HG03064 (cell line): ENCODE data around the gene TGFBR1.

Source experiments
- ATAC-seq: cut with Tn5 transposase; IDR thresholded peaks from one replicate; pipeline ENCODE4 v1.9.1; 2021; ENCODE audit warnings: low read depth; ENCODE audit not compliant: unreplicated experiment

Gene TGFBR1

DNA sequence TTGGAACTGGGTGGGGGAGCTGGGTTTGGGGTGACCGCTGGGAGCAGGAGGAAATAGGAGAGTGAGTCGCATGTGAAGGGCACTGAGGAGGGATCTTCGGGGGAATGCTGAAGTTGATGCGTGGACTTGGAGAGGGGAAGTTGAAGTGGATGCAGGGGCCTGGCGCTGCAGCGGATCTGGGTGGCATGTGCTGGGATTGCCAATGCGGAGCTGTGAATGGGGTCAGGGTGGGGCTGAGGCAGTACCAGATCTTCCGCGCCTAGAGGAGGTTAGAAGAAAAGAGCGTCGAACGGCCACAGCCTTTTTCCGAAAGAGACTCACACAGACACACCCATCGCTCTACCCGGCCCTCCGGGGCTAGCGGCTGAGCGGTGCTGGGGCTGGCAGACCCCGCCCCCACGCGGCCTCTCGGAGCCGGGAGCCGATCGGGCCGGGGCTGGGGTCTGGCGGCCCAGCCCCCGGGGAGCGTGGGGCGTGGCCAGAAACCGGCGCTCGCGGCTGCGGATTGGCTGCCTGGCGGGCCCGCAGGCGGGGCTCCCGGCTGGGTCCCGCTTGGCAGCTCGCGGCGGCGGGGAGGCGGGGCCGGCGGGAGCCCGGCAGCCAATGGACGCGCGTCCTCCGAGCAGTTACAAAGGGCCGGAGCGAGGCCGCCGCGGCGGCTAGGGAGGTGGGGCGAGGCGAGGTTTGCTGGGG lies at the start of gene TGFBR1:
Gene TGFBR1 (plus strand): TSS at position 655 of the 693 bp plus-strand sequence. CDS start 93 bp downstream, outside the sequence.
- peak; percentile 89 for ATAC-seq

DNA sequence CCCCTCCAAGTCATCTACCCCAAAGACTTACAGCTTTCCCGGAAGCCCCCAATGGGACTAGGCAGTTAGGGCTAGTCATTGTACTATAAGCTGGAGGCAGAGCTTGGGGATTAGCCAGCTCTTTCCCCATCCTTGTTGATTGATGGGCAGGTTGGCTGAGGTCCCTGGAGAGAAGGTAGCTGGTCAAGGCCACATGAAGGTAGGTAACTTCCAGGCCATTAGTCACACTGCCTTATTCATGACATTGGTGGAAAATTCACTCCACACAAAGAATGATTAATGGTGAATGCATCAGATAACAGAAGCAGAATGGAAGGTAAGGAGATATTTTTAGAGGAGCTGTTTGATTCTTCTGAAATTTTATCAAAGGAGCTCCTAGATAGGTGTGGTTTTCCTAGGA lies 49.5 kb upstream of the TGFBR1 start:
- ATAC-seq: no peak

DNA sequence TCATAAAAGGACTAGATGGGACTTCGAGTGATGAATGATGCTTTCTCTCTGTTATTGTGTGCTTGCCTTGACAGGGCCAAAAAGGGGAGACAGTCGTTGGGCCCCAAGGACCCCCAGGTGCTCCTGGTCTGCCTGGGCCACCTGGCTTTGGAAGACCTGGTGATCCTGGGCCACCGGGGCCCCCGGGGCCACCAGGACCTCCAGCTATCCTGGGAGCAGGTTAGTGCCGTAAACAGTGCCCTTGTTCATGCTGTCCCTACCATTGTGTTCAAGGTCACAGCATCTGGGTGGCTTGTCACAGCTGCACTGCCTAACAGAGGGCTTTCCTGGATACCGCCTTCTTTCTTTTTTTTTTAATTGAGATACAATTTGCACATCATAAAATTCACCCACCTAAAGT lies 48.7 kb upstream of the TGFBR1 start:
- no peak for ATAC-seq

DNA sequence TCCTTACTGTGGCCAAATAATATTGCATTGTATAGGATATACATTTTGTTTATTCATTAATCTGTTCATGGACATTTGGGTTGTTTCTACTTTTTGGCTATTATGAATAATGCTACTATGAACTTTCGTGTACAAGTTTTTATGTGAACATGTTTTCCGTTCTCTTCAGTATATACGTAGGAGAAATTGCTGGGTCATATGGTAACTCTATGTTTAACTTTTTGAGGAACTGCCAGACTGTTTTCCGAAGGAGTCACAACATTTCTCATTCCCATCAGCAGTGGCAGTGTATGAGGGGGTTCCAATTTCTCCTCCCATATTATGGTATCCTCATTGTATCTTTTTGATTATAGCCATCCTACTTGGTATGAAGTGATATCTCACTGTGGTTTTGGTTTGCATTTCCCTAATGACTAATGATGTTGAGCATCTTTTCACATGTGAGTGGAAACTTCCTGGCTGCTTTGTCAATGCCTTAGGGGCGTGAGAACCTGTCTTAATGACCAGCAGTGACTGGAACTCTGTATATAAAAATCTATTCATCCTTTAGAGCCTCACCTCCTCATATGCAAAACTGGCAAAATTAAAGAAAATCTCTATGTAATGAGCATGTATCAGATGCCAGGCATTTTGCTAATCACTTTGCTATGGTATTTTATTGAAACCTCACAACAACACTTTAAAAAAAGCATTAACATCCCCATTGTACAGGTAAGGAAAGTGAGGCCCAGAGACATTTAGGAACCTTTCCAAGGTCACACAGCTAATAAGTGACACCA lies 47.8 kb upstream of the TGFBR1 start:
- no peak for ATAC-seq

DNA sequence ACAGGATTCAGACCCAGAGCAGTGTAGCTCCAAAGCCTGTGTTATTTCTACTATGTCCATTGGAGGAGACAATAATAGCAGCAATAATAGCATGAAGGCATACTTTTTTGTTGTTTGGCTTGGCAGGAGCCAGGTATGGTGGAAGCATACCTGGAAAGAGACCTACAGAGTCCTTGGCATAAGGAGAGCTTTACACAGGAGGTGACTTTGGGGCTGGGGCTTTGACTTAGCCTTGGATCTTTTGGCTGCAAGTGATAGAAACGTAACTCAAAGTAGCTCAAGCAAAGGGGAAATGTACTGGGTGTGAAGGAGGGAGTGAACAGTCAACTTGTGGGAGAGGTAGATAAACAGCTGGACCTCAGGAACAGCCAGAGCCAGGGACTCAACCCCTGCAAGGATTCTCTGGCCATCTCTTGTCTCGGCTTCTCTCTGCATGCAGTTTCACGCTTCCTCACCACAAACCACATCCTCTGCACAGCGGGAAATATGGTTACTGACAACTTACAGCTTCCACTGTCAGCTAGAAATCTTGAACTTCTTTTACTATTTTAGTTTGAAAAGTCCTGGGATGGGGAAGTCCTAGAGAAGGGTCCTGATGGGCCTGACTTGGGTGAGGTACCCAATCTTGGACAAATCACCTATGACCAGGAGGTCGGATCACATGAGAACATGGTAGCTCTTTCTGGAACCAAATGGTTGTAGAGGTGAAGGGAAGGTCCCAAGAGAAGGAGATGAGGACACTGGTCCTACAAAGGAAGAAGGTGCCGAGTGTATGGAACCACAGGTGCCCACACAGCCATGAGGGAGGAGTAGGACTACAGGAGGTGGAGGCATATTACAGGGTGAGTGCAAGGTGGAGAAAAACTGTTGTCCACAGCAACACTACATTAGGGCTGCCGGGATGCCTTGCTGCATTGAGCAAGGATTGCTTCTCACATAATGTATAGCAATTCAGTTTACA lies 47.0 kb upstream of the TGFBR1 start:
- ATAC-seq: peak; percentile 72

DNA sequence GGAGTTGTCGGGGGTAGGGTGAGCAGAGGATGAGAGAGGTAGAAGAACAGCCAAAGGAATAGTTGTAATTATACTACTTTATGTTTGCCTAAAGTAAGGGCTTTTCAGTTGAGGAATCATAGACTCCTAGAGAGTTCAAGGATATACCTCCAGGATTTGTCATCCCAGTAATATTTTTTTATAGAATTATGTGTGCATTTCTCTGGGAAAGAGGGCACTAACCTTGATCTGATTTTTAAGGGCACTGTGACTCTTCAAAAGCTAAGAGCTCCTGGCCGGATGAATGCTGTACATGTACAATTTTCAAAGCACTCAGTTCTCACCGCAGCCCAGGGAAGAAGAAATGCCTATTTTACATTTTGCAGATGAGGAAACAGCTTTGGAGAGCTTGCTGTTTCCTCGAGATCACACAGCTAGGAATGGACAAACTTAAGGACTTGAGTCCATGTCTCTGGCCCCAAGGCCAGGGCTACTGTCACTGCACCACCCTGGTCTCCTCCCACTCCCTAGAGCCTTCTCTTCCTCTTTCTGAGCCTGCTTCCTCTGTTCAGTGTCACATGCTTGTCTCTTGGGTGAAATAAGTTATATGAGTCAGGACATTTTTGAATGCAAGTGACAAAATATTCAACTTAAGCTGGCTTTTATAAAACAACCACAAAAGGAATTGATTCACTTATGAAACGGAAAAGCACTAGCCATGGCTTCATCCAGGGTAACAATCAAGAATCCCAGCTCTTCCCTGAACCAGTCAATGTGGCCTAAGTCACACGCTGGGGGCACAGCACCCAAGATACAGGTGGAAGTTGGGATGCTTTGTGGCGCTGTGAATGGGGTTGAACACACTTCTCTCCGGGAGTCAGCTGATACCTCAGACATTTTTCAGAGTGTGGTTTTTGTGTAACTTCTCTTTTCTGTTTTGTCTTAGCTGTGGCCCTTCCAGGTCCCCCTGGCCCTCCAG lies 45.7 kb upstream of the TGFBR1 start:
- ATAC-seq: peak; percentile 57

DNA sequence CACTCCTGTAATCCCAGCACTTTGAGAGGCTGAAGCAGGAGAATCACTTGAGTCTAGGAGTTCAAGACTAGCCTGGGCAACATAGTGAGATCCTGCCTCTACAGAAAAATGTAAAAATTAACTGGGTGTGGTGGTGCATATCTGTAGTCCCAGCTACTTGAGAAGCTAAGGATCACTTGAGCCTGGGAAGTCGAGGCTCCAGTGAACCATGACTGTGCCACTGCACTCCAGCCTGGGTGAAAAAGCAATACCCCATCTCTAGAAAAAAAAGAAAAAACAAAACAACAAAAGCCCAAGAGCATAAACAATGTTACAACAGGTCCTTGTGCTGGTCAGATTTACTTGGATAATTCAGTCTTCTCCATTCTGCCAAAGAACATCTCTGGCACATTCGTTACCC lies 44.3 kb upstream of the TGFBR1 start:
- no peak for ATAC-seq

DNA sequence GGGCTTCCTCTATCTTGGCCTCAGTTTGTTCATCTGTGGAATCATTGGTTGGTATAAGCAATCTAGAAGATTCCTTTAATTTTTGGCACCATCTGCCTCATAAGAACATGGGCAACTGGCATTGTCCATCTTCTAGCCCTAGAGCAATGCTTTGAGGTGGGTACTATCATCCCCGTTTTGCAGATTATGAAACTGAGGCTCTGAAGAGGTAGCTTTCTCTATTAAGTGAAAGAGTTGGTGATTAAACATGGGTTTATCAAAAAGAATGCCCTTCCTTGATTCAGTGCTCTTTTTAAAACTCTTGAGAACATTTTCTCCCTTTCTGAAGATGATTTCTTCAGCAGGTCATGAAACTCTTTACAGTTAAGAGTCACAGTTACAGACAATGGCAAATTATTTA lies 42.4 kb upstream of the TGFBR1 start:
- ATAC-seq: no peak

DNA sequence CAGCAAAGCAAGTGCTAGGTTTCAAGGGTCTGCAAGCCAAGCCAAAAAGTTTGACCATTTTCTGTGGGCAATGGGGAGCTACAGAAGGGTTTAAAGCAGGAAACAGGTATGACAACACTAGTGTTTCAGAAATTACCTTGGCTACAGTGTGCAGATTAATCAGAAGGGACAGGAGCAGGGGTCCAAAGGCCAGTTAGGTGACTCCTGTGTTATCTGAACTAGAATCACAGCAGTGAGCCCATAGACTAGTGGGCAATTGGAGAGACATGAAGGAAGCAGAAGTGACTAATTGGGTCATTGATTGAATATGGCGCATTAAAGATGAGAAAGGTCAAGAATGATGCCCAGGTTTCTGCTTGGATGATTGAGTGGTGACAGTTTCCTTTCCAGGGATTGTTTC lies 41.4 kb upstream of the TGFBR1 start:
- ATAC-seq: no peak

DNA sequence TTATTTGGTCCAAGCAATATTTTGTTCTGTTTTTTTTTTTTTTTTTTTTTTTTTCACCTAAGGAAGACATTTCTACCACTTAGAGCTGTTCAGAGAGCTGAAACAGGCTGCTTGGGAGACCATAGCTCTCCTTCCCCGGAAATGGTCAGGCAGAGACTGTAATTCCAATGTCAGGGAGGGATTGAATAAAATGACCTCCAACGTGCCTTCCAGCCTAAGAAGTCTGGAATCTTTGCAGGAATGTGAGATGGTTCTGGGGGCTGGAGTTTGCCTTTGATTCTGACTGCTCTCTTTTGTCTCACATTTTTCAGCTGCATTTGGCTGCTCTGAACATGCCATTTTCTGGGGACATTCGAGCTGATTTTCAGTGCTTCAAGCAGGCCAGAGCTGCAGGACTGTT lies 38.3 kb upstream of the TGFBR1 start:
- ATAC-seq: no peak

DNA sequence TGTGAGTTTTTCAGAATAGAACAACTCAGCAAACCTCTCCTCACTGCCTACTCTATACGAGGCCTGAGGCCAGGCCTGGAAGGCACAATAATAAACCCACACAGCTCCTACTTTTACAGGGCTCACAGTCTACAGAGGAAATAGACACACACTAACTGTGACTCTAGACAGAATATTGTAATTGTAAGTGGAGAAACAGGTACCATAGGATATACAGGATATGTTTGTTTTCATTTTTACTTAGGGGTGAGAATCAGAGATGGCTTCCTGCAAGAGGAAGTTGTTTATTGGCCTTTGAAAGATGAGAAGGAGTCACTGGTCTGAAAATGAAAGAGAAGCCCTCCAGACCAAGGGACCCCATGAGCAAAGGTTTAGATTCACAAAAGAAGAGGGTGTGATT lies 35.8 kb upstream of the TGFBR1 start:
- no peak for ATAC-seq

DNA sequence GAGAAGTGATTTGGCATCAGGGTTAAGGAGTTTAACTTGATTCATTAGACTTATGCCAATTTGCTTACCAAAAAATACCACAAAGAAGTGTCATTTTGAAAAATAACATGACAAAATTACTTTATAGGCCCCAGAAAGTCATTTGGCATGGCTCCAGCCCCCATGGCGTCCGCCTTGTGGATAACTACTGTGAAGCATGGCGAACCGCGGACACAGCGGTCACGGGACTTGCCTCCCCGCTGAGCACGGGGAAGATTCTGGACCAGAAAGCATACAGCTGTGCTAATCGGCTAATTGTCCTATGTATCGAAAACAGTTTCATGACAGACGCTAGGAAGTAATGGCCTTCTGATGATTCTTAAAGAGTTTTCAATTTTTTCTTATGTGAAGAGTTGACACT lies 35.4 kb upstream of the TGFBR1 start:
- no peak for ATAC-seq

DNA sequence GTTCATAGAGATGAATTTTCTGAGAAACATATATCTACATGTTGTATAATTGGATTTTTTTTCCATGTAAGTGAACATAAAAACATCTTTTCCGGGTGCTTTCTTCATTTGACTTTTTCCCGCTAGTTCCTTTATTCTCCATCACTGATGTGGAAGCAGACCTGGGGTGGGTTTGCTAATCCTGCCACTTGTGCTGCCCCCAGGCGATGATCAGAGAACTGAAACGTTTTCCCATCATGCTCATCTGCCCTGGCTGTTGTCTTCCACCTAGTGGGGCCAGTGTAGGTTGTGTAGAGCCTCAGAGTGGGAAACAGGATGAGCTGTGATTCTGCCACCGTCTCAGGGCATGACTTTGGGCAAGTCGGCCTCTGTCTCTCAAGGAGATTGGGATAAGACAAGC lies 34.2 kb upstream of the TGFBR1 start:
- no peak for ATAC-seq

DNA sequence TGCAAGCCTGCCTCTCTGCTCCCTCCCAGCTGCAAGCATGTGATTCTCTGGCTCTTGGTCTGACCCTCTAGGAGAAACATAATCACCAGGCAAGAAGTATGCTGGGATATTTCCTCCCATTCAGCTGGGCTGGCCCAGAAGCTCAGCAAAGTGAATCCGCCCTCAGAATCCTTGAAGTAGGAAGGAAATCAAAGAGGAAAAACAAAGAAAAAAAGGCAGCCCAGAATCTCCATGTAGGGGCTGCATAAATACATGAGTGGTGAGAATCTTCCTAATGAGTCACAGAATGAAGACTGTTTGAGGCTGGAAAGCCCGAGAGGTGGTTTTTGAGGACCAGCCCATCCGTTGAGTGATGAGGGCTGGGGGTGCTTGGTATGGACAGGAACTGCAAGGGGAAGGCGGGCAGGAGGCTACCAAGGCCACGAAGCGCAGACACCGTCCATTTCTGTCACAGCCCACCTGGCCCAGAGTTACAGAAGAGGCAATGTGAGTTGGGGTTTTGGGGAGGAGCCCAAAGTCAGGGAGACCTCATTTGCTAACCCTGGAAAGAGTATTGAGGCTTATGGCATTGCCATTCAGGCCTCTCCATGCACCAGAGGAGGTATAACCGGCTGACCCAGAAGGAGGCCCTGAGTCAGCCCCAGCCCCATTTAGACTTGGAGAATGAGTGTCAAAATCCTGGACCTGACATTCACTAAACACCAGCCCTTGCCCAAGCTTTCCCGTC lies 33.4 kb upstream of the TGFBR1 start:
- ATAC-seq: no peak

DNA sequence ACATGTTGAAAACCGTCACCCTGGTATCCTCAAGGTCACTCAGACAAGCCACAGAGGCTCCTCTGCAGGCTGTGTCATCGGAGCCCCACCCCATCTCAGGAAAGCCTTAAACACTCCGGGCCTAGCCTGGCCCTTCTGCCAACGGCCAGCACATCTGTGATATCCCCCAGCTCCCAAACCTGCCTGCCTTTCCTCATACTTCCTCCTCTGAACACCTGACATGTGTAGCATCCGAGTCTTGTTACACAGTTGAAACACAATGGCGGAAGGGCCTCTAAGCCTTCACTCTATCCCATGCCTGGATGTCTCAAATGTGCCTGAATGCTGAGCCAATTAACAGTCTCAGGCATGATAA lies 32.9 kb upstream of the TGFBR1 start:
- no peak for ATAC-seq

DNA sequence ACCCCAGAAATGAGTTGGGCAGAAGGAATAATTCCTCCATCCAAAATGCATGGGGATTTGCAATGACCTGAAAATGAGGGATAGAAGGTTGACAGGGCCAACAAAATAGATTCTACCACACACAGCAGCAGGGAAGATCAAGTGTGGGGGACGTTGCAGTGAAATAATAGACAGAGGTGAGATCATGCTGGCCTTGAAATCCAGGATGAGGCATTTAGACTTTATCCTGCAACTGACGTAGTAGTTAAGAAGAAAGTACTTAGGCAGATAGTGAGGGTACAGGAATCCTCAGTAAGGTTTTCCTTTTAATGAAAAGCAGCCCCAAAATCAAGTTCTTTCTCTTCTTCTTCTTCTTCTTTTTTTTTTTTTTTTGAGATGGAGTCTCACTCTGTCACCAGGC lies 31.6 kb upstream of the TGFBR1 start:
- no peak for ATAC-seq

DNA sequence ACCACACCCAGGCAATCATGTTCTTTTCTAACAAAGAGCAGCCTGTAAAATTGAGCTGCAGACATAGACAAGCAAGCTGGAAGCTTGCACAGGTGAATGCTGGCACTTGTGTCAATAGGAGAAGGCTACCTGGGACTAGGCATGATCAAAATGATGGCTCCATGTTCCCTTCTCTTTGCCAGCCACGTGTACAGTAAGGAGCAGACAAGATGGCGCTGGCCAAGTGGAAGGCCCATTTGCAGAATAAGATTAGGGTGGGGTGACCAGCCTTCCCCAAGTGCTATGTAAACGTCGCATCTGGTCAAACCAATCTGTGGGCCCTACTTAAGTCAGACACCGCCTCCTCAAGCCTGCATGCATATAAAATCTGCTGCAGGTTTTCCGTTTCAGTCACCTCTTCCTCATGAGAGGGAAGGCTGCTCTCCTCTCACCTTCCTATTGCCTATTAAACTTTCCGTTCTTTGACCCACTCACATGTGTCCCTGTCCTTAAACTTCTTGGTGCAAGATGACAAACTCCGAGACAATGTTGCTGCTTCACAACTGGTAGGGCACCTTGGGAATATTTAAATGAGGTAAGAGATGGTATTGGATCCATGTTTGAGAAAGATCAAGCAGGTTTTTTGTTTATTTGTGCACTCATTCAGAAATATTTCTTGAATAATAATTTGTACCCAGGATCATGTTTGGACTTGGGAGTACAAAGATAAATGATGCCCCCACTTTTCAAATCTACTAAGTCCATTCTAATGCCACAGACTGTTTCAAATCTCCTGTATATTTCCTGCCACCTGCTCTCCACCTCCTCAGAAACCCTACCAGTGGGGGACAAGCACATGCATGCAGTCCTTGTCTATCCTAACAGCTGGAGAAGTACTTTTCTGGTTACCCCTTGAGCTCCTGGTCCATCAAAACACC lies 30.7 kb upstream of the TGFBR1 start:
- no peak for ATAC-seq

DNA sequence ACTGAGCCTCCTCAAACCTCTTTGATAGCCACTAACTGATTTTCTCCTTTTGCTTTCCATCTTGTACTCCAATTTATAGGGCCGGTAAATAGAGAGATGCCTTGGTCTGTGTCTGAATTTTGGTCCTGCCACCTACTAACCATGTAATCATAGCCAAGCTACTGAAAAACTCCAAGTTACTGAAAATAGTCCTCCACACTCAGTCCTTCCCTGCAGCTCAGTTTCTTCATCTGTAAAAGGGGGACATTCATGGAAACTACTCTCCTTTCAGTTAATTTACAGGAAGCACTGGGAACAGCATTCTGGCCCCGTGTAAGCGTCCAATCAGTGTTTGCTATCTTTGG lies 30.0 kb upstream of the TGFBR1 start:
- ATAC-seq: no peak
